Sigmoid colon (tissue), 7 donors: ENCODE measurements around the gene TRAF2. TPM values are rescaled to one million over a fixed set of nuclear protein-coding genes. Genes with fewer than 3 reads are reported as not detected.

Experiments used
- DNase-seq: peaks from one replicate; pipeline ENCODE4 v3.0.0-alpha.2; 2019
- H3K27ac ChIP-seq, 4 donors: fragments of 200-600 bp; sonication (generic); one replicate each; pipeline ENCODE4 v1.5.1; 2016 to 2019; ENCODE audit warnings: mild to moderate bottlenecking in 1 of 4
- H3K27me3 ChIP-seq, 3 donors: fragments of 200-600 bp; sonication (generic); one replicate each; pipeline ENCODE4 v1.5.1; 2019; ENCODE audit warnings: mild to moderate bottlenecking in 1 of 3
- H3K36me3 ChIP-seq, 4 donors: fragments of 200-600 bp; sonication (generic); one replicate each; pipeline ENCODE4 v1.5.1; 2016 to 2019
- H3K4me1 ChIP-seq, 4 donors: fragments of 200-600 bp; sonication (generic); one replicate each; pipeline ENCODE4 v1.5.1; 2017 to 2019
- H3K4me3 ChIP-seq, 4 donors: fragments of 200-600 bp; sonication (generic); one replicate each; pipeline ENCODE4 v1.5.1; 2017 to 2019; ENCODE audit warnings: mild to moderate bottlenecking in 2 of 4, moderate library complexity in 1 of 4
- H3K9me3 ChIP-seq, 4 donors: fragments of 200-600 bp in 3 of 4; sonication (generic) in 3 of 4; one replicate each; pipeline versions ENCODE4 v1.5.1 to v1.6.1; 2013 to 2019
- EP300 ChIP-seq, 4 donors: sonication (generic); formaldehyde crosslinking; IDR thresholded peaks; one replicate each; pipeline ENCODE4 v1.6.1; 2017; ENCODE audit warnings: antibody characterized with exemption in 4 of 4
- POLR2A ChIP-seq, 2 donors: fragments of 450-650 bp; IDR thresholded peaks; one replicate each; pipeline ENCODE4 v1.6.1; 2016; ENCODE audit warnings: antibody characterized with exemption in 2 of 2, mild to moderate bottlenecking in 2 of 2, moderate library complexity in 2 of 2
- POLR2AphosphoS5 ChIP-seq, 4 donors: sonication (generic); formaldehyde crosslinking; IDR thresholded peaks; one replicate each; pipeline ENCODE4 v1.6.1; 2017; ENCODE audit warnings: antibody characterized with exemption in 4 of 4
- WGBS, 2 donors: extraction: QIAGEN DNeasy Blood & Tissue Kit; methylation state at CpG; one replicate each; pipeline ENCODE4 v1.1.7; 2013; 5-methylcytosine and 5-hydroxymethylcytosine counted together
- intact Hi-C: fragments of 100-400 bp; cut with DNase I; formaldehyde crosslinking; loops from one replicate; pipeline ENCODE4 v1.15.1; 2023
- polyA plus RNA-seq, 3 donors: library from polyadenylated mRNA; stranded (reverse); fragments of 200-250 nt; gene quantifications; one replicate each; pipeline ENCODE4 v1.2.3, GENCODE V29; 2013
- total RNA-seq, 4 donors: library from RNA; depleted of rRNA; stranded (reverse); fragments of >200 nt; gene quantifications; one replicate each; pipeline ENCODE4 v1.1.0, GENCODE V29; 2016
- TF ChIP-seq, protein P1 (sequence below), 4 experiments: fragments of 450-650 bp in 3 of 4; fragments of 200-600 bp in 1 of 4; IDR thresholded peaks; one replicate each; pipeline ENCODE4 v1.5.1; 2016 to 2019; ENCODE audit warnings: antibody characterized with exemption in 4 of 4, mild to moderate bottlenecking in 3 of 4, moderate library complexity in 2 of 4
- donor health status: healthy with polysubstance abuse.
- donor health status: Bipolar disorder and iron deficiency.
- donor health status: healthy.

The TRAF2 gene
- total and polyA plus RNA-seq, 7 donors = 1.8 to 21.9 (median 5.5) TPM

DNA sequence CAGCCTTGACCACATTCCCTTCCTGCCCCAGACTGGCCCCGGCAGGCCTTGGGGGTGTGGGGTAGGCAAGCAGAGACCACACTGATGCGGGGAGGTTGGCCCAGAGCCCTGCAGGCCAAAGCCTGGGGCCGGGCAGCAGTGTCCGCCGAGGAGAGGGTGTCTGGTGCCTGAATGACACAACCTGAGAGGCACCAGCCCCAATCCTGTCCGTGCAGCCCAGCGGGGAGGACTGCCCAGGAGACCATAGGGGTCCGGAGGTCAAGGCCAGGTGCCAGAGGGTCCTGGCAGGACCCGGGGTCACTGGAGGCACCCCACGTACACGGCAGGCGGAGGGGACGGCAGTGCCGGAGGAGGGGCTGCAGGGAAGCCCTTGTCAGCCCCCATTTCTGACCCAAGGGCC, 85.4 kb downstream of the TRAF2 start:
- H3K4me3 ChIP-seq = no peak overlapping the region
- H3K4me1 ChIP-seq = no peaks in the 10 kb centered on the region
- no peaks in the 10 kb centered on the region for H3K36me3 ChIP-seq
- no peak overlapping the region for H3K27ac ChIP-seq
- TF ChIP-seq, protein P1, sequence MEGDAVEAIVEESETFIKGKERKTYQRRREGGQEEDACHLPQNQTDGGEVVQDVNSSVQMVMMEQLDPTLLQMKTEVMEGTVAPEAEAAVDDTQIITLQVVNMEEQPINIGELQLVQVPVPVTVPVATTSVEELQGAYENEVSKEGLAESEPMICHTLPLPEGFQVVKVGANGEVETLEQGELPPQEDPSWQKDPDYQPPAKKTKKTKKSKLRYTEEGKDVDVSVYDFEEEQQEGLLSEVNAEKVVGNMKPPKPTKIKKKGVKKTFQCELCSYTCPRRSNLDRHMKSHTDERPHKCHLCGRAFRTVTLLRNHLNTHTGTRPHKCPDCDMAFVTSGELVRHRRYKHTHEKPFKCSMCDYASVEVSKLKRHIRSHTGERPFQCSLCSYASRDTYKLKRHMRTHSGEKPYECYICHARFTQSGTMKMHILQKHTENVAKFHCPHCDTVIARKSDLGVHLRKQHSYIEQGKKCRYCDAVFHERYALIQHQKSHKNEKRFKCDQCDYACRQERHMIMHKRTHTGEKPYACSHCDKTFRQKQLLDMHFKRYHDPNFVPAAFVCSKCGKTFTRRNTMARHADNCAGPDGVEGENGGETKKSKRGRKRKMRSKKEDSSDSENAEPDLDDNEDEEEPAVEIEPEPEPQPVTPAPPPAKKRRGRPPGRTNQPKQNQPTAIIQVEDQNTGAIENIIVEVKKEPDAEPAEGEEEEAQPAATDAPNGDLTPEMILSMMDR (IDR thresholded peaks at IDR 0.05) = no peak
- TF ChIP-seq POLR2A (IDR thresholded peaks at IDR 0.05) (no peak), POLR2AphosphoS5 (IDR thresholded peaks at IDR 0.05) (no peak)
- WGBS, 2 donors = 84 to 85% methylated on average over 14 of the region's 14 CpGs
- no peaks in the 10 kb centered on the region for H3K9me3 ChIP-seq
- H3K27me3 ChIP-seq = peaks cover 0 to 13% (median 0%) of the 10 kb centered on the region in 3 donors
- DNase-seq = no peak
- intact Hi-C loops = no loop called here

- WGBS, 2 donors = 80 to 86% methylated on average over 11 of the region's 11 CpGs
- H3K4me3 ChIP-seq = no peak overlapping the region
Observed at GRCh38 chr9:136972335-136972734, 86.0 kb downstream of the TRAF2 start.

DNA sequence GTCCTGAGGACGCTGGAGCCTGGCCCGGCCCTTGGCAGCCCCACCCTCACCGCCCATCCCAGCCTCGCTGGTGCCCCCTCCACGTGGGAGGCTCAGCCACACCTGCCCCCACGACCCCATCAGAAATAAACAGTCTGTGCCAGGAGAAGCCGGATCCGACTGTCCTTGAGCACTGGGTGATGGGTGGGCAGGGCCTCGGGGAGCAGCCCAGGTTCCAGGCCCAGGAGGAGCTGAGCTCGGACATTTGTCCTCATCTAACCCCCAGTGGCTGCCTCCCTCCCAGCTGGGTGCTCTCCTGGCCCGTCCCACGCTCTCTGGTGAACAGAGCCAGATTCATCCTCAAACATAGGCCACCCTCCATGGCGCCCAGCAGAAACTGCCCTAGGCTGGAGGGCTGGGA, 86.4 kb downstream of the TRAF2 start:
- no peaks in the 10 kb centered on the region for H3K9me3 ChIP-seq
- DNase-seq = no peak
- TF ChIP-seq, protein P1 (IDR thresholded peaks at IDR 0.05) = no peak
- 54 to 70% methylated on average over 13 of the region's 13 CpGs for WGBS, 2 donors
- H3K27me3 ChIP-seq = peaks cover 0 to 13% (median 4%) of the 10 kb centered on the region in 3 donors
- H3K36me3 ChIP-seq = no peaks in the 10 kb centered on the region
- H3K4me1 ChIP-seq = peaks cover 0 to 7% (median 6%) of the 10 kb centered on the region in 4 donors
- H3K27ac ChIP-seq = no peak overlapping the region
- intact Hi-C loops = no loop called here
- no peak overlapping the region for H3K4me3 ChIP-seq

More at GRCh38 chr9:136972335-136972734, 86.0 kb downstream of the TRAF2 start:
- intact Hi-C loops = no loop called here
- TF ChIP-seq EP300 (IDR thresholded peaks at IDR 0.05) (no peak), POLR2A (IDR thresholded peaks at IDR 0.05) (no peak), POLR2AphosphoS5 (IDR thresholded peaks at IDR 0.05) (no peak)
- TF ChIP-seq, protein P1 (IDR thresholded peaks at IDR 0.05) = no peak
- Histone ChIP-seq H3K27me3 (peaks cover 0 to 13% (median 0%) of the 10 kb centered on the region in 3 donors), H3K36me3 (no peaks in the 10 kb centered on the region), H3K9me3 (no peaks in the 10 kb centered on the region), H3K27ac (no peak overlapping the region), H3K4me1 (peaks cover 0 to 3% (median 1%) of the 10 kb centered on the region in 4 donors)
- no peak for DNase-seq

- TF ChIP-seq EP300 (IDR thresholded peaks at IDR 0.05) (no peak), POLR2A (IDR thresholded peaks at IDR 0.05) (no peak), POLR2AphosphoS5 (IDR thresholded peaks at IDR 0.05) (no peak)
- TF ChIP-seq, protein P1 (IDR thresholded peaks at IDR 0.05) = no peak
- Histone ChIP-seq H3K36me3 (no peaks in the 10 kb centered on the region), H3K27me3 (peaks cover 0 to 11% (median 7%) of the 10 kb centered on the region in 3 donors), H3K4me1 (peaks cover 0 to 15% (median 12%) of the 10 kb centered on the region in 4 donors), H3K27ac (no peak overlapping the region), H3K4me3 (no peak overlapping the region), H3K9me3 (no peaks in the 10 kb centered on the region)
- intact Hi-C loops = no loop called here
- DNase-seq = no peak
- 80 to 87% methylated on average over 29 of the region's 29 CpGs for WGBS, 2 donors
Observed at GRCh38 chr9:136973618-136974617, 87.6 kb downstream of the TRAF2 start.
